ENCODE data around the gene ATF7IP2.
"Not testable (repeated sequence)": the region's sequence is repeated elsewhere in the genome, so short reads cannot be mapped to it uniquely, and the experiment has no call there.

Gene ATF7IP2

GRCh38 chr16:10452208-10453158 lies 66.6 kb downstream of the ATF7IP2 start:
- not testable (repeated sequence) for DNase-seq (ENCODE audit: low read depth)

GRCh38 chr16:10453159-10453510 lies 67.3 kb downstream of the ATF7IP2 start:
- DNase-seq (ENCODE audit: low read depth): no peak

- DNase-seq (ENCODE audit: low read depth): peak; percentile 9
Measured at GRCh38 chr16:10465821-10466220, 80.0 kb downstream of the ATF7IP2 start.

GRCh38 chr16:10466313-10466712 lies 80.5 kb downstream of the ATF7IP2 start:
- DNase-seq (ENCODE audit: low read depth): no peak

- no peak for DNase-seq (ENCODE audit: low read depth)
Measured at GRCh38 chr16:10466861-10467260, 81.0 kb downstream of the ATF7IP2 start.

- not testable (repeated sequence) for DNase-seq (ENCODE audit: low read depth)
Measured at GRCh38 chr16:10476636-10477035, 90.8 kb downstream of the ATF7IP2 start.

- no peak for DNase-seq (ENCODE audit: low read depth)
Measured at GRCh38 chr16:10480151-10480550, 94.3 kb downstream of the ATF7IP2 start.

GRCh38 chr16:10485159-10485558 lies 99.3 kb downstream of the ATF7IP2 start:
- no peak for DNase-seq (ENCODE audit: low read depth)

GRCh38 chr16:10485698-10486382 lies 100.0 kb downstream of the ATF7IP2 start:
- DNase-seq (ENCODE audit: low read depth): no peak

- DNase-seq (ENCODE audit: low read depth): no peak
Measured at GRCh38 chr16:10490141-10490540, 104.3 kb downstream of the ATF7IP2 start.

GRCh38 chr16:10493276-10493675 lies 107.4 kb downstream of the ATF7IP2 start:
- DNase-seq (ENCODE audit: low read depth): no peak

GRCh38 chr16:10494343-10495030 lies 108.6 kb downstream of the ATF7IP2 start:
- no peak for DNase-seq (ENCODE audit: low read depth)

- no peak for DNase-seq (ENCODE audit: low read depth)
Measured at GRCh38 chr16:10495031-10495345, 109.1 kb downstream of the ATF7IP2 start.

- DNase-seq (ENCODE audit: low read depth): no peak
Measured at GRCh38 chr16:10497132-10498101, 111.6 kb downstream of the ATF7IP2 start.

GRCh38 chr16:10500582-10500981 lies 114.7 kb downstream of the ATF7IP2 start:
- DNase-seq (ENCODE audit: low read depth): no peak

- no peak for DNase-seq (ENCODE audit: low read depth)
Measured at GRCh38 chr16:10501016-10501607, 115.3 kb downstream of the ATF7IP2 start.

GRCh38 chr16:10502776-10503175 lies 116.9 kb downstream of the ATF7IP2 start:
- no peak for DNase-seq (ENCODE audit: low read depth)

- no peak for DNase-seq (ENCODE audit: low read depth)
Measured at GRCh38 chr16:10504404-10504885, 118.6 kb downstream of the ATF7IP2 start.

GRCh38 chr16:10505286-10505685 lies 119.4 kb downstream of the ATF7IP2 start:
- DNase-seq (ENCODE audit: low read depth): not testable (repeated sequence)

- peak; percentile 51 for DNase-seq (ENCODE audit: low read depth)
Measured at GRCh38 chr16:10509534-10510025, 123.7 kb downstream of the ATF7IP2 start.

- DNase-seq (ENCODE audit: low read depth): no peak
Measured at GRCh38 chr16:10510279-10510678, 124.4 kb downstream of the ATF7IP2 start.

Measured in non-pigmented ciliary epithelial cell (primary cell).